Mesenteric fat pad (tissue), 1 donor: Measurements from ENCODE around the gene INA. TPM values are rescaled to one million over a fixed set of nuclear protein-coding genes. Genes with fewer than 3 reads are reported as not detected.

Source experiments
- total RNA-seq: library from RNA; stranded (reverse); fragmentation: NEBNext Ultra II Directional; extraction: Animal tissue kit (Norgen Biotek cat#: 25700); gene quantifications from one replicate; pipeline ENCODE4 v1.2.1, GENCODE V29; 2021
- donor health status: DM: yes; HTN: yes; CAD: no.

Gene INA
- total RNA-seq, 1 donor from 2014 or later = not detected

Other genes starting within 250 kb of the INA start
- gene NT5C2, start 83.9 kb upstream of the INA start, total RNA-seq = 56.5 TPM
- not detected for gene RPEL1, start 31.3 kb upstream of the INA start, total RNA-seq
- gene PCGF6, start 74.0 kb downstream of the INA start, total RNA-seq = 11.0 TPM
- 2.3 TPM for gene TAF5, start 90.8 kb downstream of the INA start, total RNA-seq
- 348 TPM for gene ATP5MK, start 119.3 kb downstream of the INA start, total RNA-seq
- 32.2 TPM for gene PDCD11, start 119.5 kb downstream of the INA start, total RNA-seq
- 40.3 TPM for gene CALHM2, start 175.2 kb downstream of the INA start, total RNA-seq
- not detected for gene CALHM1, start 181.8 kb downstream of the INA start, total RNA-seq
- gene CALHM3, start 202.1 kb downstream of the INA start, total RNA-seq = not detected
- 0.13 TPM for gene NEURL1, start 216.6 kb downstream of the INA start, total RNA-seq